Common myeloid progenitor, CD34-positive (primary cell): ENCODE results near the gene IL19.

Experiments used
- CTCF ChIA-PET: fragments of 350-600 bp; sonication (Branson Sonifier 250); formaldehyde crosslinking; loops from one replicate; lab custom pipeline; 2021; ENCODE audit warnings: antibody characterized with exemption; lab: Charles Lee
- POLR2A ChIA-PET: fragments of 350-600 bp; sonication (Branson Sonifier 250); formaldehyde crosslinking; loops from one replicate; lab custom pipeline; 2021; ENCODE audit warnings: antibody characterized with exemption; lab: Charles Lee
- DNase-seq, 3 donors: peaks; one replicate each; pipeline versions ENCODE4 v3.0.0 to v3.0.0-alpha.2; 2013
- H3K27ac ChIP-seq, 2 experiments: 1 replicate in 1 of 2; 2 replicates in 1 of 2; pipeline ENCODE4 v1.7.0; 2013; ENCODE audit warnings: inconsistent platforms in 2 of 2, low read length in 2 of 2, mild to moderate bottlenecking in 2 of 2, low read depth in 1 of 2, moderate library complexity in 1 of 2; ENCODE audit not compliant: severe bottlenecking in 2 of 2, insufficient read depth in 1 of 2, poor library complexity in 1 of 2
- H3K27me3 ChIP-seq, 5 experiments: replicated peaks in 2 of 5; 1 replicate in 3 of 5; 2 replicates in 2 of 5; pipeline versions ENCODE4 v1.6.1 to v1.7.0; 2013; ENCODE audit warnings: low read length in 4 of 5, mild to moderate bottlenecking in 2 of 5, moderate library complexity in 2 of 5, inconsistent platforms in 1 of 5; ENCODE audit not compliant: insufficient read depth in 5 of 5, control insufficient read depth in 4 of 5
- H3K36me3 ChIP-seq, 4 experiments: 1 replicate in 2 of 4; 2 replicates in 2 of 4; pipeline versions ENCODE4 v1.6.1 to v1.7.0; 2013; ENCODE audit warnings: low read length in 3 of 4, control low read depth in 1 of 4, mild to moderate bottlenecking in 1 of 4; ENCODE audit not compliant: control insufficient read depth in 4 of 4, insufficient read depth in 4 of 4
- H3K4me1 ChIP-seq, 4 experiments: 1 replicate in 3 of 4; 2 replicates in 1 of 4; pipeline versions ENCODE4 v1.6.1 to v1.7.1; 2013; ENCODE audit warnings: low read length in 3 of 4, mild to moderate bottlenecking in 3 of 4, control low read depth in 1 of 4, inconsistent platforms in 1 of 4, moderate library complexity in 1 of 4; ENCODE audit not compliant: control insufficient read depth in 4 of 4, insufficient read depth in 4 of 4; ENCODE audit errors: control extremely low read depth in 1 of 4
- H3K4me3 ChIP-seq, 7 experiments: 1 replicate in 4 of 7; 2 replicates in 3 of 7; pipeline versions ENCODE4 v1.5.1 to v1.7.0; 2013; ENCODE audit warnings: mild to moderate bottlenecking in 7 of 7, low read length in 6 of 7, moderate library complexity in 6 of 7, inconsistent platforms in 2 of 7, low read depth in 2 of 7, control low read depth in 1 of 7; ENCODE audit not compliant: insufficient read depth in 4 of 7, control insufficient read depth in 1 of 7; ENCODE audit errors: extremely low read depth in 1 of 7
- H3K9me3 ChIP-seq, 5 experiments: 1 replicate in 4 of 5; 2 replicates in 1 of 5; pipeline versions ENCODE4 v1.6.1 to v1.7.1; 2013; ENCODE audit warnings: low read length in 4 of 5, mild to moderate bottlenecking in 2 of 5, inconsistent platforms in 1 of 5, low read depth in 1 of 5, moderate library complexity in 1 of 5; ENCODE audit not compliant: control insufficient read depth in 4 of 5, insufficient read depth in 2 of 5; ENCODE audit errors: control extremely low read depth in 1 of 5
- WGBS: methylation state at CpG from one replicate; pipeline ENCODE4 v1.1.5; 2013; ENCODE audit not compliant: insufficient coverage; 5-methylcytosine and 5-hydroxymethylcytosine counted together

IL19 gene

DNA sequence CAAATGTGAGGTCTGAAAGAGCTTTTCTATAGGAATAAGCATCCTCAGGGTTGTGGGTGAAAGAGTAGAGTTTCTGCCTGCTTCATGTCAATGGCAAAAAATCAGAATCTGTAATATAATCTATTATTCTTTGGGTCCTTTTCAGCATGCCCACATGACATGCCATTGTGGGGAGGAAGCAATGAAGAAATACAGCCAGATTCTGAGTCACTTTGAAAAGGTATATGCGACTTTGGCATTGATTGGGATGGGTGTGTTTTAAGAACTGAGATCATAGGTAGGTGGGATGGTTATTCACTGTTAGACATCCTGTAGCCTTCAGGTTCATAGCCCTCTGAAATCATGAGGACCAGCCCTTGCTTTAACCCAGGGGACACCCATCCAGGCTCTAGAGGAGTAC lies 96.7 kb downstream of the IL19 start:
- peaks cover 0 to 2% (median 0%) of the 10 kb centered on the region in 4 experiments for H3K4me1 ChIP-seq
- ChIA-PET POLR2A (no interaction called here), CTCF (interaction anchor here (0.6 to 2.2 kb wide), 10 partner anchors 8 to 140 kb away, joined by 3 to 11 read pairs (median 3); no protein-coding TSS in a partner anchor)
- WGBS: 100% methylated on average over 1 of the region's 1 CpG
- H3K36me3 ChIP-seq: no peaks in the 10 kb centered on the region
- no peak overlapping the region for H3K27ac ChIP-seq
- no peak overlapping the region for H3K4me3 ChIP-seq
- no peak for DNase-seq
- H3K9me3 ChIP-seq: peaks cover 0 to 1% (median 0%) of the 10 kb centered on the region in 5 experiments
- no peaks in the 10 kb centered on the region for H3K27me3 ChIP-seq

DNA sequence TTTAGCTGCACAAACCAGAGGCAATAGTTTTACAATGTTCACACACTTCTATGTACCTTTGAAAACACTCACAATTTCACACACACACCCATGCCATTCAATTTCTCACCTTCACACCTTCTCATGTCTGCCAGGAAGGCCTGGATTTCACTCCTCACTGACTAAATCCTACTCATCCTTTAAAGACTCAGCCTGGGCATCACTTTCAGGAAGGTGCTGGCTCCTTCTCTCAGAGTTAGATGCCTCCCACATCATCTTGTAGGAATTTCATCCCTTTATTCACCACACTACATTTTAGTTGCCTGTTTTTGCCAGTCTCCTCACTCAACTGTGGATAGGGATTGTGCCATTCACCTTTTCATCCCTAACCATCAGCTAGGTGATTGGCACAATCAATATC lies 97.1 kb downstream of the IL19 start:
- CTCF ChIA-PET: interaction anchor here (0.7 to 2.2 kb wide), 9 partner anchors 8 to 140 kb away, joined by 3 to 11 read pairs (median 3); no protein-coding TSS in a partner anchor
- peaks cover 0 to 4% (median 1%) of the 10 kb centered on the region in 5 experiments for H3K9me3 ChIP-seq
- H3K27me3 ChIP-seq: no peaks in the 10 kb centered on the region
- POLR2A ChIA-PET: no interaction called here
- no peak overlapping the region for H3K27ac ChIP-seq
- DNase-seq: no peak
- no peaks in the 10 kb centered on the region for H3K36me3 ChIP-seq
- peaks cover 0 to 2% (median 0%) of the 10 kb centered on the region in 4 experiments for H3K4me1 ChIP-seq
- H3K4me3 ChIP-seq: no peak overlapping the region

GRCh38 chr1:206868264-206868663 lies 97.7 kb downstream of the IL19 start:
- Histone ChIP-seq H3K27me3 (no peaks in the 10 kb centered on the region), H3K27ac (no peak overlapping the region), H3K36me3 (no peaks in the 10 kb centered on the region), H3K9me3 (peaks cover 0 to 4% (median 1%) of the 10 kb centered on the region in 5 experiments), H3K4me3 (no peak overlapping the region), H3K4me1 (peaks cover 0 to 2% (median 0%) of the 10 kb centered on the region in 4 experiments)
- DNase-seq: no peak
- ChIA-PET CTCF (interaction anchor here (0.7 to 2.2 kb wide), 5 partner anchors 9 to 52 kb away, joined by 3 to 11 read pairs (median 4); no protein-coding TSS in a partner anchor), POLR2A (no interaction called here)
- 80% methylated on average over 1 of the region's 1 CpG for WGBS

DNA sequence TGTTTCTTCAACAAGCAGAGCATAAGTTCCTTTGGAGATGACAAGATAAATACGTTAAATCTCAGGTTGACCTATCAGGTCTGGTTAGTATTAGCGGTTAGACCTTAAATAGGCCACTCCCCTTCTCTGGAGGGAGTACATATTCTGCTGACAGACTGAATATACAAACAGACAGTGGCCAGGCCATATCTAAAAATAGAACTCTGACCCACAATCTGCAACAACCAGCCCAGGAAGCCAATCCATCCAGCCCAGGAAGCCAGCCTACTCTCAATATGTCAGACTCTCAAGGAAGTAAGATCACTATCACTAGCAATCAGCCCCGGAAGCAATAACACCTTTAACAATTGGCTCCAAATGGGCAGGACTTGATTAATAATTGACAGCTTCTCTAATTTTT lies 101.6 kb downstream of the IL19 start:
- WGBS: 86% methylated on average over 1 of the region's 3 CpGs
- Histone ChIP-seq H3K9me3 (peaks cover 0 to 8% (median 6%) of the 10 kb centered on the region in 5 experiments), H3K27ac (no peak overlapping the region), H3K36me3 (no peaks in the 10 kb centered on the region), H3K4me3 (no peak overlapping the region), H3K27me3 (no peaks in the 10 kb centered on the region), H3K4me1 (peaks cover 0 to 2% (median 0%) of the 10 kb centered on the region in 4 experiments)
- DNase-seq: no peak
- ChIA-PET POLR2A (interaction anchor here (0.6 to 0.7 kb wide), 2 partner anchors 48 to 132 kb away, joined by 3 to 4 read pairs; no protein-coding TSS in a partner anchor), CTCF (interaction anchor here (0.7 to 1.9 kb wide), 8 partner anchors 12 to 111 kb away, joined by 3 to 7 read pairs (median 4); no protein-coding TSS in a partner anchor)

GRCh38 chr1:206873603-206874188 lies 103.1 kb downstream of the IL19 start:
- 100% methylated on average over 3 of the region's 3 CpGs for WGBS
- ChIA-PET POLR2A (no interaction called here), CTCF (interaction anchor here (1.0 to 1.6 kb wide), 4 partner anchors 8 to 39 kb away, joined by 3 to 5 read pairs (median 4); partner anchors contain the start of gene IL20)
- Histone ChIP-seq H3K9me3 (peaks cover 5 to 21% (median 8%) of the 10 kb centered on the region in 5 experiments), H3K4me1 (peaks cover 0 to 2% (median 0%) of the 10 kb centered on the region in 4 experiments), H3K4me3 (no peak overlapping the region), H3K27me3 (no peaks in the 10 kb centered on the region), H3K36me3 (no peaks in the 10 kb centered on the region), H3K27ac (no peak overlapping the region)
- no peak for DNase-seq

DNA sequence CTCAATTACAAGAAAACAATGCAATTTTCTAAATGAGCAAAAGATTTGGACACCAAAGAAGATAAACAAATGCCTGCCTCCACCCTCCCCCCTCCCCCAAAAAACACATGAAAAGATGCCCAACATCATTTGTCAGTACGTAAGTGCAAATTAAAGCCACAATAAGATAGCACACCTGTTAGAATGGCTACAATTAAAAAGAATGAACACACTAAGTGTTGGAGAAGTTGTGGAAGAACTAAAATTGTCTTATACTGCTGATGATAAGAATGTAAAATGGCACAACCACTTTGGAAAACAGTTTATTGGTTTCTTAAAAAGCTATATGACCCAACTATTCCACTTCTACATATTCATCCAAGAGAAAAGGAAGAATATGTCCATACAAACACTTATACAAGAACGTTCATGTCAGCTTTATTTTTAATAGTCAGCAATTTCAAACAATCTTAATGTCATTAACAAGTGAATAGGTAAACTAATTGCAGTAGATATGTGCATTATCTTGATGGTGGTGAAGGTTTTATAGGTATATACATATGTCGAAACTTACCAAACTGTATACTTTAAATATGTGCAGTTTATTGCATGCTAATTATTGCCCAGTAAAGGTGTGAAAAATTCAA lies 105.3 kb downstream of the IL19 start:
- CTCF ChIA-PET: no interaction called here
- no peaks in the 10 kb centered on the region for H3K27me3 ChIP-seq

GRCh38 chr1:206878456-206878855 lies 107.9 kb downstream of the IL19 start:
- Histone ChIP-seq H3K9me3 (peaks cover 5 to 24% (median 9%) of the 10 kb centered on the region in 5 experiments), H3K27ac (no peak overlapping the region), H3K27me3 (no peaks in the 10 kb centered on the region), H3K36me3 (no peaks in the 10 kb centered on the region), H3K4me1 (no peaks in the 10 kb centered on the region), H3K4me3 (no peak overlapping the region)
- CTCF ChIA-PET: interaction anchor here (0.6 to 1.9 kb wide), 5 partner anchors 10 to 508 kb away, joined by 3 to 4 read pairs (median 4); no protein-coding TSS in a partner anchor
- POLR2A ChIA-PET: no interaction called here
- DNase-seq: peak in 2 of 3 donors; percentile 13 to 22

More for the DNA sequence above, 105.3 kb downstream of the IL19 start:
- no peak for DNase-seq
- Histone ChIP-seq H3K9me3 (peaks cover 5 to 24% (median 12%) of the 10 kb centered on the region in 5 experiments), H3K4me3 (no peak overlapping the region), H3K4me1 (no peaks in the 10 kb centered on the region), H3K27ac (no peak overlapping the region), H3K36me3 (no peaks in the 10 kb centered on the region)
- no CpG with 5 or more reads among the region's 3 CpGs for WGBS
- POLR2A ChIA-PET: no interaction called here
